ENCODE results near the gene TEAD4.

- TF ChIP-seq CTCF (IDR thresholded peaks at IDR 0.05; ENCODE audit: low read depth, low read length) (no peak), EZH2phosphoT487 (IDR thresholded peaks at IDR 0.05; ENCODE audit: low read depth) (no peak)
Observed at GRCh38 chr12:3010214-3010930, 51.2 kb downstream of the TEAD4 start.
